ENCODE measurements around the gene NME3.

DNA sequence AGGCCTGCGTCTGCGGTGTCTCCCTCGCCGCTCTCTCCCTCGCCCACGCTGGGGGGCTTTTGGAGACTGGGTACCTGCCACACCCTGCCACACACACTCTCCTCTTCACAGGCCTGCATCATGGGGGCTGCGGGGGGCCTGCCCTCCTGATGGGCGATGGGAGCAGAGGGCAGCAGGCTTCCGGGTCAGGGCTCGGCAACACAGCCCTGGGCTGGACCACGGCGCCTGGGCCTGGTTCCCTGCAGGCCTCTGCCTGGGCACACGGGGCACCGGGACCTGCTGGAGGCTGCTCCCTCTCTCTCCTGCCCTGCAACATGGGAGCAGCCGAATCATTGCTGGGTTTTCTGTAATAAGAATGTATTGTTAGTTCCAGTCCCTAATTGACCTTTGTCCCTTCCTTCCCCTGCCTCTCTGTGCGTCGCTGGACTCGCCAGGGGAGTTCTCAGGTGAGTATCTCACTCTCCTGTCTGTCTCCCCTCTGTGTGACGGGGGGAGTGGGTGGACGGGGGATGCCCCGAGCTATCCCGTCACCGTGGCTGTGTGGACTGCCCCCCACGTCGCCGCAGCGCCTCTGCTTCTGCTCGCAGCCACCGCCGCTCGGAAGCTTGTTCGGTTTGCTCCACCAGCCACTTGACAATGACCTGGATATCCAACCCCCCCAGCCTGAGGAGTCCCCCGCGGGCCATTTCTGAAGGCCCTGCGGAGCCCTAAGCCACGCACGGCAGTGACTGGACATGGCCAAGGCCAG, 13.5 kb downstream of the NME3 start:
- TF ChIP-seq, protein P1, sequence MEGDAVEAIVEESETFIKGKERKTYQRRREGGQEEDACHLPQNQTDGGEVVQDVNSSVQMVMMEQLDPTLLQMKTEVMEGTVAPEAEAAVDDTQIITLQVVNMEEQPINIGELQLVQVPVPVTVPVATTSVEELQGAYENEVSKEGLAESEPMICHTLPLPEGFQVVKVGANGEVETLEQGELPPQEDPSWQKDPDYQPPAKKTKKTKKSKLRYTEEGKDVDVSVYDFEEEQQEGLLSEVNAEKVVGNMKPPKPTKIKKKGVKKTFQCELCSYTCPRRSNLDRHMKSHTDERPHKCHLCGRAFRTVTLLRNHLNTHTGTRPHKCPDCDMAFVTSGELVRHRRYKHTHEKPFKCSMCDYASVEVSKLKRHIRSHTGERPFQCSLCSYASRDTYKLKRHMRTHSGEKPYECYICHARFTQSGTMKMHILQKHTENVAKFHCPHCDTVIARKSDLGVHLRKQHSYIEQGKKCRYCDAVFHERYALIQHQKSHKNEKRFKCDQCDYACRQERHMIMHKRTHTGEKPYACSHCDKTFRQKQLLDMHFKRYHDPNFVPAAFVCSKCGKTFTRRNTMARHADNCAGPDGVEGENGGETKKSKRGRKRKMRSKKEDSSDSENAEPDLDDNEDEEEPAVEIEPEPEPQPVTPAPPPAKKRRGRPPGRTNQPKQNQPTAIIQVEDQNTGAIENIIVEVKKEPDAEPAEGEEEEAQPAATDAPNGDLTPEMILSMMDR (IDR thresholded peaks at IDR 0.05) = no peak
- TF ChIP-seq POLR2A (IDR thresholded peaks at IDR 0.05) = no peak

Data from testis (tissue), 2 donors.